D721Med (cell line): ENCODE data around the gene RUNDC3A.

Experiments
- DNase-seq: peaks from one replicate; pipeline ENCODE4 v3.0.0; 2011; ENCODE audit warnings: low spot score; ENCODE audit not compliant: insufficient read length
- FAIRE-seq: peaks from 2 replicates; lab custom pipeline; 2011; peaks lifted over from hg19 to GRCh38; lab: Jason Lieb, UNC
- CTCF ChIP-seq: IDR thresholded peaks from 2 replicates; pipeline ENCODE4 v1.5.1; 2012; ENCODE audit warnings: mild to moderate bottlenecking, control low read depth; ENCODE audit not compliant: insufficient read depth; ENCODE audit errors: missing control alignments

RUNDC3A gene

GRCh38 chr17:44359006-44359405, 50.6 kb downstream of the RUNDC3A start:
- TF ChIP-seq CTCF = no peak
- no peak for DNase-seq
- no peak for FAIRE-seq

GRCh38 chr17:44359458-44360143, 51.2 kb downstream of the RUNDC3A start:
- no peak for FAIRE-seq
- no peak for DNase-seq
- TF ChIP-seq CTCF = no peak

GRCh38 chr17:44360144-44360533, 51.7 kb downstream of the RUNDC3A start:
- TF ChIP-seq CTCF = no peak
- no peak for DNase-seq
- FAIRE-seq = no peak

GRCh38 chr17:44360826-44361225, 52.4 kb downstream of the RUNDC3A start:
- DNase-seq (no peak), FAIRE-seq (no peak)
- no peak for TF ChIP-seq CTCF

- no peak for FAIRE-seq
- no peak for DNase-seq
- TF ChIP-seq CTCF = no peak
Observed at GRCh38 chr17:44361292-44362260, 53.2 kb downstream of the RUNDC3A start.

GRCh38 chr17:44362459-44362948, 54.1 kb downstream of the RUNDC3A start:
- TF ChIP-seq CTCF = no peak
- DNase-seq (no peak), FAIRE-seq (no peak)
